Common myeloid progenitor, CD34-positive (primary cell): ENCODE measurements around the gene LBX1.

Experiments used
- CTCF ChIA-PET: fragments of 350-600 bp; sonication (Branson Sonifier 250); formaldehyde crosslinking; loops from one replicate; lab custom pipeline; 2021; ENCODE audit warnings: antibody characterized with exemption; lab: Charles Lee
- POLR2A ChIA-PET: fragments of 350-600 bp; sonication (Branson Sonifier 250); formaldehyde crosslinking; loops from one replicate; lab custom pipeline; 2021; ENCODE audit warnings: antibody characterized with exemption; lab: Charles Lee
- DNase-seq, 3 donors: peaks; one replicate each; pipeline versions ENCODE4 v3.0.0 to v3.0.0-alpha.2; 2013
- H3K27ac ChIP-seq, 2 experiments: 1 replicate in 1 of 2; 2 replicates in 1 of 2; pipeline ENCODE4 v1.7.0; 2013; ENCODE audit warnings: inconsistent platforms in 2 of 2, low read length in 2 of 2, mild to moderate bottlenecking in 2 of 2, low read depth in 1 of 2, moderate library complexity in 1 of 2; ENCODE audit not compliant: severe bottlenecking in 2 of 2, insufficient read depth in 1 of 2, poor library complexity in 1 of 2
- H3K27me3 ChIP-seq, 5 experiments: replicated peaks in 2 of 5; 1 replicate in 3 of 5; 2 replicates in 2 of 5; pipeline versions ENCODE4 v1.6.1 to v1.7.0; 2013; ENCODE audit warnings: low read length in 4 of 5, mild to moderate bottlenecking in 2 of 5, moderate library complexity in 2 of 5, inconsistent platforms in 1 of 5; ENCODE audit not compliant: insufficient read depth in 5 of 5, control insufficient read depth in 4 of 5
- H3K36me3 ChIP-seq, 4 experiments: 1 replicate in 2 of 4; 2 replicates in 2 of 4; pipeline versions ENCODE4 v1.6.1 to v1.7.0; 2013; ENCODE audit warnings: low read length in 3 of 4, control low read depth in 1 of 4, mild to moderate bottlenecking in 1 of 4; ENCODE audit not compliant: control insufficient read depth in 4 of 4, insufficient read depth in 4 of 4
- H3K4me1 ChIP-seq, 4 experiments: 1 replicate in 3 of 4; 2 replicates in 1 of 4; pipeline versions ENCODE4 v1.6.1 to v1.7.1; 2013; ENCODE audit warnings: low read length in 3 of 4, mild to moderate bottlenecking in 3 of 4, control low read depth in 1 of 4, inconsistent platforms in 1 of 4, moderate library complexity in 1 of 4; ENCODE audit not compliant: control insufficient read depth in 4 of 4, insufficient read depth in 4 of 4; ENCODE audit errors: control extremely low read depth in 1 of 4
- H3K4me3 ChIP-seq, 7 experiments: 1 replicate in 4 of 7; 2 replicates in 3 of 7; pipeline versions ENCODE4 v1.5.1 to v1.7.0; 2013; ENCODE audit warnings: mild to moderate bottlenecking in 7 of 7, low read length in 6 of 7, moderate library complexity in 6 of 7, inconsistent platforms in 2 of 7, low read depth in 2 of 7, control low read depth in 1 of 7; ENCODE audit not compliant: insufficient read depth in 4 of 7, control insufficient read depth in 1 of 7; ENCODE audit errors: extremely low read depth in 1 of 7
- H3K9me3 ChIP-seq, 5 experiments: 1 replicate in 4 of 5; 2 replicates in 1 of 5; pipeline versions ENCODE4 v1.6.1 to v1.7.1; 2013; ENCODE audit warnings: low read length in 4 of 5, mild to moderate bottlenecking in 2 of 5, inconsistent platforms in 1 of 5, low read depth in 1 of 5, moderate library complexity in 1 of 5; ENCODE audit not compliant: control insufficient read depth in 4 of 5, insufficient read depth in 2 of 5; ENCODE audit errors: control extremely low read depth in 1 of 5
- WGBS: methylation state at CpG from one replicate; pipeline ENCODE4 v1.1.5; 2013; ENCODE audit not compliant: insufficient coverage; 5-methylcytosine and 5-hydroxymethylcytosine counted together

The LBX1 gene

GRCh38 chr10:101231092-101231491, 1.8 kb upstream of the LBX1 start:
- WGBS = no CpG with 5 or more reads among the region's 7 CpGs
- H3K27ac ChIP-seq = no peak overlapping the region
- CTCF ChIA-PET = interaction anchor here (1.1 to 2.3 kb wide), 6 partner anchors 8 to 35 kb away, joined by 3 to 7 read pairs (median 6); no protein-coding TSS in a partner anchor
- H3K4me1 ChIP-seq = peaks cover 0 to 28% (median 12%) of the 10 kb centered on the region in 4 experiments
- H3K27me3 ChIP-seq = peaks cover 20 to 100% (median 71%) of the 10 kb centered on the region in 5 experiments
- H3K9me3 ChIP-seq = no peaks in the 10 kb centered on the region
- POLR2A ChIA-PET = interaction anchor here (0.7 kb wide), 1 partner anchor 9 kb away, joined by 3 read pairs; no protein-coding TSS in a partner anchor
- DNase-seq = no peak
- no peaks in the 10 kb centered on the region for H3K36me3 ChIP-seq
- H3K4me3 ChIP-seq = no peak overlapping the region

DNA sequence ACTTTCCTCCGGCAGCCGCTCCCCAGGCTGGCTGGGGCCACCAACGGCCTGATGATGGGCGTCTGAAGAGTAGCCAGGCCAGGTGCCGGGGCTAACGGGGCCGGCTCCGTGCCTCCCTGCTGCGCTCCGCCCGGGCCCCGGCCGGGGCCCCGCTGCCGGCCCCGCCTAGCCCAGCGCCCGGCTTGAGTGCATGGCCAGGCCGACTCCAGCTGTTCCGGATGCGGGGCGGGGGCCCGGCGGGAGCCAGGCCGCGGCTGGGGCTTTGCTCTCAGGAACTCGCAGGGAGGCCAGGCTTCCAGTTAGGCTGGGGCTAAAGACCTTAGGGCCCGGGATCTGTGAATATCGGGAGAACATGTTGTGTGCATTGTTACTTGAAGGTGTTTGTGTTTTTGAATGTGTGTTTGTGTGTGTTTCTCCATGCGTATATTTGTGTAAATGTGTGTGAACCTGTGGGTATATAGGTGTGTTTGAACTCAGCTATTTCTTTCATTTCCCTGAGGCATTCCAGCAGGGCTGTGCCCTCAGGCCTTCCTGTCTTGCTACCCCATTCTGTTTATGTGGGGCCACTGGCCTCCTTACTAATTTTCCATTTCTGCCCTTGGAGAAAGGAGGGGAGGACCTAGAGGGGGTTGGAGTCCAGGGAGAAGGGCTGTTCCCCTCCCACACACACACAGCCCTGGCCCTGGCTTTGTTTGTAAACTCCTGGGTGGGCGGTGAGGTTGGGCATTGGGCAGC, 1.1 kb upstream of the LBX1 start:
- CTCF ChIA-PET = interaction anchor here (1.1 to 2.3 kb wide), 5 partner anchors 8 to 36 kb away, joined by 3 to 7 read pairs (median 5); no protein-coding TSS in a partner anchor
- peaks cover 0 to 32% (median 15%) of the 10 kb centered on the region in 4 experiments for H3K4me1 ChIP-seq
- under 1% methylated on average over 29 of the region's 31 CpGs for whole genome bisulfite sequencing

DNA sequence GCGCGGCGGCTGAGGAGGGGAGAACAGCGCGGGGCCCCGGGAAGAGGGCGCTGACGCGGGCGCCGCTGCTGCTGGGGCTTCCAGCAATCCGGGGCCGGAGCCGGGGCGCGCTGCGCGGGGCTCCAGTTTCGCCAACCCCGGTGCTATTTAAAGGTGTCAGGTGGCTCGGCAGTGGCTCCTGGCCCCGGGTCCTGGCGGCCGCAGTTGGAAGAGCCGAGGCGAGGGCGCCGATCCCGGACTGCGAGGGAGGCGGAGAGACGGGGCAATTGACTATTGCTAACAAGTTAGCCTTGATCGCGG, 347 bp downstream of the LBX1 start:
- Histone ChIP-seq H3K36me3 (no peaks in the 10 kb centered on the region), H3K27me3 (peaks cover 11 to 100% (median 67%) of the 10 kb centered on the region in 5 experiments), H3K27ac (no peak overlapping the region), H3K9me3 (no peaks in the 10 kb centered on the region), H3K4me3 (peak overlapping the region in 1 of 7 experiments; percentile 28), H3K4me1 (peaks cover 0 to 34% (median 19%) of the 10 kb centered on the region in 4 experiments)
- ChIA-PET POLR2A (no interaction called here), CTCF (interaction anchor here (0.7 to 1.9 kb wide), 4 partner anchors 10 to 15 kb away, joined by 3 to 9 read pairs (median 4); no protein-coding TSS in a partner anchor)
- no peak for DNase-seq
- 2% methylated on average over 29 of the region's 34 CpGs for WGBS

More for the DNA sequence above, 1.1 kb upstream of the LBX1 start:
- Histone ChIP-seq H3K4me3 (peak overlapping the region in 1 of 7 experiments; percentile 11), H3K27ac (no peak overlapping the region), H3K27me3 (peaks cover 21 to 100% (median 72%) of the 10 kb centered on the region in 5 experiments), H3K9me3 (no peaks in the 10 kb centered on the region), H3K36me3 (no peaks in the 10 kb centered on the region)
- POLR2A ChIA-PET = interaction anchor here (0.7 kb wide), 1 partner anchor 10 kb away, joined by 3 read pairs; no protein-coding TSS in a partner anchor
- no peak for DNase-seq

DNA sequence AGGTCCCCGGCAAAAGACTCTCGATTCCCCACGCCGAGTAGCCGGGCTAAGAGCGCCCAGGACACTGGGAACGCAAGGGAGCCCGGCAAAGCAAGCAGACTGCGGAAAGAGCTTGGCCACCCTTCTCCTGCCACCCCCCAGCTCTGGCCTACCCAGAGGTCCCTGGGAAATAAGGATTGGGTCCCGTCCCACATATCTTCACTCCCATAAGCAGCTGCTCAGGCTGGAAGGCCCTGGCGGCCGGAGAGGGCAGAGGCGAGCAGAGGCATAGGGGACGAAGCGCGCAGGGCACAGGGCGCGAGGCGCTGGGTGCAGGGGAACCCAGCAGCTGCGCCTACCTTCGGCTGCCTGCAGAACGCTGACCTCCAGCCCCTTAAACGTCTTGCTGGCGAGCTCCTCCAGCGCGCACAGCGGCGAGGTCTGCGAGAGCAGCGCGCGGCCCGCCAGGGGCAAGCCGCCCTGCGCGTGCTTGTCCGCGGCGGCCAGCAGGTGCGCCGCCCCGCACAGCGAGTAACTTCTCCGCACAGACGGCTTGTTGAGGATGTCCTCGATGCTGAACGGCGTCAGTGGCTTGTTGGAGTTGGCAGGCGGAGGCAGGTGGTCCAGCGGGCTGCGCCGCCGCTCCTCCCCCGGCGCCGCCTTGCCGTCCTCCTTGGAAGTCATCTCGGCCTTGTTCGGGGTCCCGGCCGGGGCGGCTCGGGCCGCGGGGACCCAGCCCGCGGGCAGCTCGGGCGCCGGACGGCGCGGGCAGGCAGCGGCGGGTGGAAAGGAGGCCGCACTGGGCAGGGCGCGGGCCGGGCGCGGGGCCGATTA, 904 bp downstream of the LBX1 start:
- Histone ChIP-seq H3K36me3 (no peaks in the 10 kb centered on the region), H3K27ac (no peak overlapping the region), H3K9me3 (no peaks in the 10 kb centered on the region), H3K4me3 (no peak overlapping the region), H3K27me3 (peaks cover 10 to 100% (median 70%) of the 10 kb centered on the region in 5 experiments), H3K4me1 (peaks cover 0 to 38% (median 20%) of the 10 kb centered on the region in 4 experiments)
- POLR2A ChIA-PET = no interaction called here
- peak in 1 of 3 donors; percentile 47 for DNase-seq
- CTCF ChIA-PET = interaction anchor here (0.7 to 1.9 kb wide), 3 partner anchors 9 to 30 kb away, joined by 3 to 9 read pairs (median 4); no protein-coding TSS in a partner anchor
- 3% methylated on average over 80 of the region's 82 CpGs for WGBS

DNA sequence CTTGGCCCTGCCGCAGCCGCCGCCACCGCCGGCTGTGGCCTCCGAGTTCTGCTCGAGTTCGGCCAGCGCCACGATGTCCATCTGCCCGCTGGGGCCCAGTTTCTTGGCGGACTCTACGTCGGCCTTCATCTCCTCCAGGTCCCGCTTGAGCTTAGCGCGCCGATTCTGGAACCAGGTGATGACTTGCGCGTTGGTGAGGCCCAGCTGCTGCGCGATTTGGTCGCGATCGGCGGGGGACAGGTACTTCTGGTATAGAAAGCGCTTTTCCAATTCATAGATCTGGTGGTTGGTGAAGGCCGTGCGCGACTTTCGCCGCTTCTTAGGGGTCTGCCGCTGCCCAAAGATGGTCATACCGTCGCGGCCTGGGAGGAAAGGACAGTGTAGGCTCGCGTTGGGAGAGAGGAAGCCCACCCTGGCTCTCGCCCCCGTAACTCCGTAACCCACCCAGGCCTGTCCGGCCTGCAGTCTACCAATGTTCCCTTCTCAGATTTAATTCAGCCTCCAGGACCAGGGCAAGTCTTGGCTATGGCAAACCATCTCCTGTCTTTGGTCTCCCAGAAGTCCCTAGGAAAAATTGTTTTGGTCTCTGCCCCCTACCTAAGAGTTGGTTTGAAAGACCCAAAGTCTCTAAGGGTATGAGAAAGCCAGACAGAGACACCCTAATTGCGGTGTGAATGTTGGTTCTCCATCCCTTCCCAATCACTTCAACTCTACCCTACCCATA, 1.7 kb downstream of the LBX1 start:
- WGBS = 5% methylated on average over 38 of the region's 43 CpGs
- peaks cover 0 to 45% (median 26%) of the 10 kb centered on the region in 4 experiments for H3K4me1 ChIP-seq
- H3K36me3 ChIP-seq = no peaks in the 10 kb centered on the region
- H3K4me3 ChIP-seq = no peak overlapping the region
- CTCF ChIA-PET = interaction anchor here (0.7 to 1.9 kb wide), 5 partner anchors 8 to 65 kb away, joined by 3 to 9 read pairs (median 4); no protein-coding TSS in a partner anchor
- H3K27ac ChIP-seq = no peak overlapping the region
- no peaks in the 10 kb centered on the region for H3K9me3 ChIP-seq
- POLR2A ChIA-PET = no interaction called here
- H3K27me3 ChIP-seq = peaks cover 5 to 100% (median 72%) of the 10 kb centered on the region in 5 experiments
- no peak for DNase-seq

DNA sequence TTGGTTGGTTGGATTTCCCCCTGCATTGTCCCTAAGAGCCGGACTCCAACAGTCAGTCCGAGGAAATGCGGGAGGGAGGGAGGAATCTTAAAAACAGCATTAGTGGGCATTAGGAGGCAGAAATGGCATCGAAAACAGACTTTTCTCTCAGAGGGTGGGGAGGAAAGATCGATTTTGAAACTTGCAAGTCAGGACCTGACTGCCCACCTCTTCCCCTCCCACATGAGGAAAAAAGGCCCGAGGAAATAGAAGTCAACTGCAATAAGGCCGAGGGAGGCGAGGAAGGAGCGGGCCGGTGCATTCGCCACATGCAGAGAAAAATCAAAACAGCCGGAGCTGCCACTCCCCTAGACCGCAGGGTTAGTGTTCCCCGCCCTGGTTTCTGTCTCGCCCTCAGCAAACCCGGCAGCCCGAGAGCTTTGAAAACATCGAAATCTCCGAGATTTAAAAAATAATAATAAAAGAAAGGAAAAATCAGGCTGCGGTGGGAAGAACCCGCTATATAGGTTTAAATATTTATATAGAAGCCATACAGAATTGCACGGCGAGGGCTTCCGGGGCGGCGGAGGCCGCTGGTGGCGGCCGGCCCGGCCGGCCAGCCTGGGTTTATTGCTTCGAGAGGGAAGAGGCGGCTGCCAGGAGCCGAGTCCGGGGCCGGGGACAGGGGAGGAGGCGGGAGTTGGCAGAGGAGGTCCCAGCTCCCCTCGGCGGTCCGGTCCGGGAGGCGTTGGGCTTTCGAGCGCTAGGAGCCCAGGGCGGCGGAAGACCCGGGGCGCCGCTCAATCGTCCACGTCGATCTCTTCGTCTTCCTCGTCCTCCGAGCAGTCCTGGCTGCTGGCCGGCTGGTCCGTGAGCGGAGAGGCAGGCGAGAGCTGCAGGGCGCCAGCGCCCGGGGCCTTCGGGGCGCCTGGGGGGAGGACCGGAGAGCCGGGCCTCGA, 2.5 kb downstream of the LBX1 start:
- H3K9me3 ChIP-seq = no peaks in the 10 kb centered on the region
- WGBS = 4% methylated on average over 43 of the region's 67 CpGs
- no peak overlapping the region for H3K4me3 ChIP-seq
- no peak for DNase-seq
- H3K4me1 ChIP-seq = peaks cover 0 to 46% (median 26%) of the 10 kb centered on the region in 4 experiments
- CTCF ChIA-PET = interaction anchor here (0.7 to 1.7 kb wide), 3 partner anchors 8 to 65 kb away, joined by 3 to 6 read pairs (median 4); no protein-coding TSS in a partner anchor
- no peak overlapping the region for H3K27ac ChIP-seq
- H3K27me3 ChIP-seq = peaks cover 7 to 100% (median 68%) of the 10 kb centered on the region in 5 experiments
- POLR2A ChIA-PET = no interaction called here
- H3K36me3 ChIP-seq = no peaks in the 10 kb centered on the region
